Embryonic facial prominence (tissue), 1 donor: ENCODE results near the gene GAS2L3.

Experiments
- DNase-seq: peaks from one replicate; pipeline ENCODE4 v3.0.0-alpha.2; 2016; ENCODE audit errors: extremely low spot score

Gene GAS2L3

GRCh38 chr12:100661300-100661951, 87.9 kb downstream of the GAS2L3 start:
- DNase-seq, result no peak

- DNase-seq, result no peak
These were observed 93.1 kb downstream of the GAS2L3 start for GRCh38 chr12:100666588-100666987.

GRCh38 chr12:100668945-100669536, 95.6 kb downstream of the GAS2L3 start:
- DNase-seq, result no peak

- no peak for DNase-seq
These were observed 96.4 kb downstream of the GAS2L3 start for GRCh38 chr12:100669922-100670321.

GRCh38 chr12:100671396-100672074, 98.1 kb downstream of the GAS2L3 start:
- DNase-seq, result no peak

- DNase-seq, result no peak
These were observed 98.7 kb downstream of the GAS2L3 start for GRCh38 chr12:100672075-100672592.

- DNase-seq, result no peak
These were observed 100.8 kb downstream of the GAS2L3 start for GRCh38 chr12:100674036-100674888.
